BE2C (cell line): ENCODE measurements around the gene TGFBR3L.

Experiments used
- DNase-seq: peaks from one replicate; pipeline ENCODE4 v3.0.0-alpha.2; 2020
- H3K27me3 ChIP-seq: fragments of 250-450 bp; sonication (Bioruptor Pico); 2 replicates; pipeline ENCODE4 v1.5.1; 2020; ENCODE audit warnings: mild to moderate bottlenecking
- H3K36me3 ChIP-seq: fragments of 250-450 bp; sonication (Bioruptor Pico); 2 replicates; pipeline ENCODE4 v1.5.1; 2020; ENCODE audit warnings: mild to moderate bottlenecking
- H3K4me1 ChIP-seq: fragments of 250-450 bp; sonication (Bioruptor Pico); 2 replicates; pipeline ENCODE4 v1.5.1; 2020
- H3K4me3 ChIP-seq: 2 replicates; pipeline ENCODE4 v1.5.1; 2011; ENCODE audit warnings: low read depth, low read length
- H3K9me3 ChIP-seq: fragments of 250-450 bp; sonication (Bioruptor Pico); 2 replicates; pipeline ENCODE4 v1.5.1; 2020
- TF ChIP-seq, protein P1 (sequence below): IDR thresholded peaks from 2 replicates; pipeline ENCODE4 v1.5.1; 2012; ENCODE audit warnings: mild to moderate bottlenecking, low read depth, low read length

TGFBR3L gene

GRCh38 chr19:7942981-7943443, 28.4 kb downstream of the TGFBR3L start:
- DNase-seq, result no peak

DNA sequence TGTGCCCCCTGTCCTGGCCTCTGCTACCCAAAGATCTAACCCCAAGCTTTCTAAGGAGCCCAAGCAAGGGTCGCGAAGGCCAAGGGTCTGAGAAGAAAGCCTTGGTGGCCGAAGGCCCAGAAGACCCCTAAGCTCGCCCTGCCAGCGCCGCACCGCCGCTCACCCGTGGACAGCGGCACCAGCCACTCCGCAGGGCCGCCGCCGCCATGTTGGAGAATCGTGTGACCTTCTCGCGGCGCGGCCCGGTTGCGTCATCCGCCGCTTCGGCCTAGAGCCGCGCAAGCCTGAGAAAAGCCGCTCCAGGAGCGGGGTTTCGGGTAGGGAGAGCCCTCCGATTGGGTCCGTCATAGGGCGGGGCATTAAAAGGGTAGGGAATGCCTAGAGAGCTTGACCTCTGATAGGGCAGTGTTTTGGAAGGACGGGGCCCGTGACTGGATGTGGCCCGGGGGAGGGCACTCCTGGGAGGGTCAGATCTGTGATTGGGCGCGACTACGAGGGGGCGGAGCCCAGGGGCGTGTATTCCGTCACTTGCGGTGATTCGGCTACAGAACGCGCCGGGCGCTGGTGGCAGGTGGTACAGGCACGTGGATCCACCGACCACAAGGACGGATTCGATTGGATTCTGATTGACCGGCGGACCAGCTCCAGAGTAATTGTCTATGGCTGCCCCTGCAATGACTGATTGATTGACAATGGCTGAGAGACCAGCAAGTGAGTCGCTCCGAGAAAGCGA, 29.0 kb downstream of the TGFBR3L start, which contains the start of gene TIMM44:
TSS of gene TIMM44 (minus strand) at position 223 of the 733 bp plus-strand sequence. CDS start at position 208, 15 bp downstream.
- Histone ChIP-seq H3K27me3 (no peaks in the 10 kb centered on the region), H3K9me3 (no peaks in the 10 kb centered on the region), H3K36me3 (peaks cover 24% of the 10 kb centered on the region), H3K4me1 (no peaks in the 10 kb centered on the region), H3K4me3 (peak within 1 kb of the TSS; percentile 90)
- TF ChIP-seq, protein P1, sequence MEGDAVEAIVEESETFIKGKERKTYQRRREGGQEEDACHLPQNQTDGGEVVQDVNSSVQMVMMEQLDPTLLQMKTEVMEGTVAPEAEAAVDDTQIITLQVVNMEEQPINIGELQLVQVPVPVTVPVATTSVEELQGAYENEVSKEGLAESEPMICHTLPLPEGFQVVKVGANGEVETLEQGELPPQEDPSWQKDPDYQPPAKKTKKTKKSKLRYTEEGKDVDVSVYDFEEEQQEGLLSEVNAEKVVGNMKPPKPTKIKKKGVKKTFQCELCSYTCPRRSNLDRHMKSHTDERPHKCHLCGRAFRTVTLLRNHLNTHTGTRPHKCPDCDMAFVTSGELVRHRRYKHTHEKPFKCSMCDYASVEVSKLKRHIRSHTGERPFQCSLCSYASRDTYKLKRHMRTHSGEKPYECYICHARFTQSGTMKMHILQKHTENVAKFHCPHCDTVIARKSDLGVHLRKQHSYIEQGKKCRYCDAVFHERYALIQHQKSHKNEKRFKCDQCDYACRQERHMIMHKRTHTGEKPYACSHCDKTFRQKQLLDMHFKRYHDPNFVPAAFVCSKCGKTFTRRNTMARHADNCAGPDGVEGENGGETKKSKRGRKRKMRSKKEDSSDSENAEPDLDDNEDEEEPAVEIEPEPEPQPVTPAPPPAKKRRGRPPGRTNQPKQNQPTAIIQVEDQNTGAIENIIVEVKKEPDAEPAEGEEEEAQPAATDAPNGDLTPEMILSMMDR, result no peak
- DNase-seq, result peak; percentile 99

More at GRCh38 chr19:7942981-7943443, 28.4 kb downstream of the TGFBR3L start:
- Histone ChIP-seq H3K4me3 (peak overlapping the region; percentile 90), H3K4me1 (no peaks in the 10 kb centered on the region), H3K36me3 (peaks cover 30% of the 10 kb centered on the region), H3K9me3 (no peaks in the 10 kb centered on the region), H3K27me3 (no peaks in the 10 kb centered on the region)
- TF ChIP-seq, protein P1, result no peak

GRCh38 chr19:7944177-7944761, 29.6 kb downstream of the TGFBR3L start:
- Histone ChIP-seq H3K4me3 (peak overlapping the region; percentile 90), H3K36me3 (peaks cover 17% of the 10 kb centered on the region), H3K4me1 (no peaks in the 10 kb centered on the region), H3K27me3 (no peaks in the 10 kb centered on the region), H3K9me3 (no peaks in the 10 kb centered on the region)
- peak; percentile 94 for DNase-seq
- TF ChIP-seq, protein P1, result peak; percentile 84

GRCh38 chr19:7947939-7948338, 33.3 kb downstream of the TGFBR3L start:
- Histone ChIP-seq H3K27me3 (no peaks in the 10 kb centered on the region), H3K9me3 (no peaks in the 10 kb centered on the region), H3K4me1 (no peaks in the 10 kb centered on the region), H3K36me3 (no peaks in the 10 kb centered on the region), H3K4me3 (no peak overlapping the region)
- DNase-seq, result no peak
- TF ChIP-seq, protein P1, result no peak

DNA sequence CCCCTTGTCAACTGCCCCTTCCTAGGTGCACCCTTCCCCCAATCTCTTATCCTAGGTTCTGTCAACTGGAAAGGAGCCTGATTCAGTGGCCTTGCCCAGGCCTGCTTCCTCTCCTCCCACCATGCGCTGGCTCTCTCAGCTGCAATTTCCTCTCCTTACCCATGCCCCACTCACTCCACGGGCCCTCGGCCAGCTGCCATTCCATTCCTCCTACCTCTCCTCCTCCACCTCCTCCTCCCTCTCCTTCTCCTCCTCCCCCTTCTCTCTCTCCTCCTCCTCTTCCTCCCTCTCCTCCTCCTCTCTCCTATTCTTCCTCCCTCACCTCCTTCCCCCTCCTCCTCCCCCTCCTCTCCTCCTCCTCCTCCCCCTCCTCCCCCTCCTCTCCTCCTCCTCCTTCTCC, 38.4 kb downstream of the TGFBR3L start:
- H3K4me1 ChIP-seq, result no peaks in the 10 kb centered on the region
- 0 out of 2 replicates have a peak, but pooled peaks cover 3% of the 10 kb centered on the region for H3K36me3 ChIP-seq
- H3K9me3 ChIP-seq, result no peaks in the 10 kb centered on the region
- no peak overlapping the region for H3K4me3 ChIP-seq
- no peak for DNase-seq
- no peaks in the 10 kb centered on the region for H3K27me3 ChIP-seq
- TF ChIP-seq, protein P1, result no peak

- Histone ChIP-seq H3K27me3 (no peaks in the 10 kb centered on the region), H3K36me3 (peaks cover 8% of the 10 kb centered on the region), H3K9me3 (no peaks in the 10 kb centered on the region), H3K4me1 (no peaks in the 10 kb centered on the region), H3K4me3 (no peak overlapping the region)
- TF ChIP-seq, protein P1, result no peak
- DNase-seq, result no peak
Measured at GRCh38 chr19:7953576-7953975, 38.9 kb downstream of the TGFBR3L start.
